Measurements from ENCODE around the gene NCOR1. TPM values are rescaled to one million over a fixed set of nuclear protein-coding genes. Genes with fewer than 3 reads are reported as not detected.
"Not testable (repeated sequence)": the region's sequence is repeated elsewhere in the genome, so short reads cannot be mapped to it uniquely, and the experiment has no call there.

The NCOR1 gene
- total RNA-seq, 4 donors from 2014 or later: 136 to 320 (median 177) TPM

DNA sequence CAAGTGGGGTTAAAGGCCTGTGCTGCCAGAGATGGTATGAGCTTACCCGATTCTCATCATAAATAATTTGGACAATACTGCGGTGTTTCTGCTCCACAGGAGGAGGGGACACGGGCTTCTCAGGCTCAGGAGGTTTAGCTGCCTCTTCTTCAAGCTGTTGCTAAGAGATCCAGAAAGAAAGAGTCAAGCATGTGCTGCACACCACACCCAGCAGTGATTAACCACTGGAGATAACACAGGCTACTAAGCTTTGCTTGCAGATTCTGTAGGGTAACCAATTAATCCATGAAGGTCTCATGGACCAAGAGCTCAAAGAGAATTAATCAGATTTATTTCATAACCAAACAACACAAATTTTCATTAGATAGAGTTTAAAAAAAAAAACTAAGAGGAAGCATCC, 56.6 kb downstream of the NCOR1 start:
- Histone ChIP-seq H3K4me3 (no peak overlapping the region), H3K27ac (no peak overlapping the region), H3K36me3 (peaks cover 35% of the 10 kb centered on the region), H3K27me3 (no peaks in the 10 kb centered on the region), H3K4me1 (peaks cover 2% of the 10 kb centered on the region), H3K9me3 (no peaks in the 10 kb centered on the region)
- TF ChIP-seq POLR2A (IDR thresholded peaks at IDR 0.05): no peak
- no peak for TF ChIP-seq POLR2AphosphoS5 (IDR thresholded peaks at IDR 0.05)
- TF ChIP-seq, protein P1, sequence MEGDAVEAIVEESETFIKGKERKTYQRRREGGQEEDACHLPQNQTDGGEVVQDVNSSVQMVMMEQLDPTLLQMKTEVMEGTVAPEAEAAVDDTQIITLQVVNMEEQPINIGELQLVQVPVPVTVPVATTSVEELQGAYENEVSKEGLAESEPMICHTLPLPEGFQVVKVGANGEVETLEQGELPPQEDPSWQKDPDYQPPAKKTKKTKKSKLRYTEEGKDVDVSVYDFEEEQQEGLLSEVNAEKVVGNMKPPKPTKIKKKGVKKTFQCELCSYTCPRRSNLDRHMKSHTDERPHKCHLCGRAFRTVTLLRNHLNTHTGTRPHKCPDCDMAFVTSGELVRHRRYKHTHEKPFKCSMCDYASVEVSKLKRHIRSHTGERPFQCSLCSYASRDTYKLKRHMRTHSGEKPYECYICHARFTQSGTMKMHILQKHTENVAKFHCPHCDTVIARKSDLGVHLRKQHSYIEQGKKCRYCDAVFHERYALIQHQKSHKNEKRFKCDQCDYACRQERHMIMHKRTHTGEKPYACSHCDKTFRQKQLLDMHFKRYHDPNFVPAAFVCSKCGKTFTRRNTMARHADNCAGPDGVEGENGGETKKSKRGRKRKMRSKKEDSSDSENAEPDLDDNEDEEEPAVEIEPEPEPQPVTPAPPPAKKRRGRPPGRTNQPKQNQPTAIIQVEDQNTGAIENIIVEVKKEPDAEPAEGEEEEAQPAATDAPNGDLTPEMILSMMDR (IDR thresholded peaks at IDR 0.05): no peak
- TF ChIP-seq EP300 (IDR thresholded peaks at IDR 0.05): no peak
- 87% methylated on average over 3 of the region's 3 CpGs for WGBS
- DNase-seq (ENCODE audit: low spot score in 2 of 2): no peak

DNA sequence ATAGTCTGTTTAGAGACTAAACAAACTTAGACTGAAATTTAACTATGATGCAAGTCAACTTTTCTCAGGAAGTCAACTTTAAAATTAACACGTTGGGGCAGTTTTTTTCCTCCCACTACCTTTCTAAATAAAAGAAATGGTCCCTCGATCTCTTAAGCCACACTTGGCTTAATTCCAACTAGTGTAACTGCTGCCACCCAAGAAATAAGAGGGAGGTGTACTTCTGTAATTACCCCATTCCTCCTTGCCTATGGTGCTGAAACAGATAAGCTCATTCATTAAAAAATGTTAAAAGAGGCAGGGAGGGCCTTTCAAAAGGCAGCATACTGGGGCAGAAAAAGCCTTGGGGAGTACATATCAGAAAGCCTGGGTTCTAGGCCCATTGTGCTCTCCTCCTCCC, 59.8 kb downstream of the NCOR1 start:
- no peak for DNase-seq (ENCODE audit: low spot score in 2 of 2)
- Histone ChIP-seq H3K36me3 (peaks cover 56% of the 10 kb centered on the region), H3K27ac (no peak overlapping the region), H3K4me3 (no peak overlapping the region), H3K4me1 (no peaks in the 10 kb centered on the region), H3K9me3 (no peaks in the 10 kb centered on the region), H3K27me3 (no peaks in the 10 kb centered on the region)
- 62% methylated on average over 2 of the region's 2 CpGs for WGBS
- TF ChIP-seq POLR2A (IDR thresholded peaks at IDR 0.05) (no peak), EP300 (IDR thresholded peaks at IDR 0.05) (no peak), POLR2AphosphoS5 (IDR thresholded peaks at IDR 0.05) (no peak)
- TF ChIP-seq, protein P1 (IDR thresholded peaks at IDR 0.05): no peak

DNA sequence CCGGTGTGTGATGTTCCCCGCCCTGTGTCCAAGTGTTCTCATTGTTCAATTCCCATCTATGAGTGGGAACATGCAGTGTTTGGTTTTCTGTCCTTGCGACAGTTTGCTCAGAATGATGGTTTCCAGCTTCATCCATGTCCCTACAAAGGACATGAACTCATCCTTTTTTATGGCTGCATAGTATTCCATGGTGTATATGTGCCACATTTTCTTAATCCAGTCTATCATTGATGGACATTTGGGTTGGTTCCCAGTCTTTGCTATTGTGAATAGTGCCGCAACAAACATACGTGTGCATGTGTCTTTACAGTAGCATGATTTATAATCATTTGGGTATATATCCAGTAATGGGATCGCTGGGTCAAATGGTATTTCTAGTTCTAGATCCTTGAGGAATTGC, 63.0 kb downstream of the NCOR1 start:
- peaks cover 68% of the 10 kb centered on the region for H3K36me3 ChIP-seq
- WGBS: 100% methylated on average over 6 of the region's 6 CpGs

DNA sequence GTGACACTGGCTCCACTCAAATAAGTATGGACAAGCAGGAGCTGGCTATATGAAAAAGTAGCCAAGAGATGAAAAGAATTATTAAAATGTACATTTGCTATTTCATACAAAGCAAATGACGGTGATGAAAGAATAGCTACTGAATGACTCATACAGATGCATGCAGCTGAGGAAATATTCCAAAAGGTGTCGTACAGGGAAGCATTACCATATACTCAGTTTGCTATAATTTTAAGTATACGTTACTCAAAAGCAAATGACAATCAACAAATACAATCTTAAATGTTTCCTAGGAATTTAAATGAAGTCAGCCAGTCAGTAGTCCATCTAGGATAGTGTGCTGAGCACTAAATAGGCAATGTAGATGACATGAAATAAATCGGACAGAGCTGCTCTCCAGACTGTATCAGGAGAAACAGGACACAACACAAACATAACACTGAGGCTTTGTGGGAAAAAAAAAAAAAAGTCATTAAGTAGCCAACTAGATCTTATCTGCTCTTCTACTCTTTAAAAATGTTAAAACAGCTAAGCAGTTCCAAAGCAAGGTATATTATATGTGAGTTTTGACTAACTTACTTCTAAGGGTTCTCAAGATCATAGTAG, 65.0 kb downstream of the NCOR1 start:
- no peaks in the 10 kb centered on the region for H3K4me1 ChIP-seq
- 69% methylated on average over 4 of the region's 4 CpGs for whole genome bisulfite sequencing
- TF ChIP-seq, protein P1 (IDR thresholded peaks at IDR 0.05): no peak
- TF ChIP-seq POLR2AphosphoS5 (IDR thresholded peaks at IDR 0.05) (no peak), POLR2A (IDR thresholded peaks at IDR 0.05) (no peak), EP300 (IDR thresholded peaks at IDR 0.05) (no peak)
- peaks cover 72% of the 10 kb centered on the region for H3K36me3 ChIP-seq
- H3K27me3 ChIP-seq: no peaks in the 10 kb centered on the region
- H3K9me3 ChIP-seq: no peaks in the 10 kb centered on the region
- H3K27ac ChIP-seq: no peak overlapping the region
- DNase-seq (ENCODE audit: low spot score in 2 of 2): no peak
- no peak overlapping the region for H3K4me3 ChIP-seq

More for the DNA sequence above, 63.0 kb downstream of the NCOR1 start:
- H3K9me3 ChIP-seq; H3K27ac ChIP-seq; H3K4me1 ChIP-seq; H3K27me3 ChIP-seq; H3K4me3 ChIP-seq; DNase-seq (ENCODE audit: low spot score in 2 of 2): not testable (repeated sequence)

DNA sequence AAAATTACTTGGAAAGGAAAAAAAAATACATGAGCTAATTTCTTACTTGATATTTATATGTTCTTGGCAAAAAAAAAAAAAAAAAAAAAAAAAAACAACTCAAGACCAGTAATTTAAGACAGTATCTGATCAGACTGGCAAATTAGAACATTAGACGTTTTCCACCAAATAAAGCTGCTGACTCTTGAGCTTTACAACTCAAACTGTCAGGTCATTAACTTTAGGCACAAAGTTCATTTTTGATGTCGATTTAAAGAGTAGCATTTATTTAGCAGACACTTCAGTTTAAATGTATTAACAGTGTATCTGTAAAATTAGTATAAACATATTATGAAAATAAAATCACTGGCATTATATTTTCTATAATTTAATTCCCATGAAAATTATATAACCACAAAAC, 66.7 kb downstream of the NCOR1 start:
- TF ChIP-seq POLR2AphosphoS5 (IDR thresholded peaks at IDR 0.05): no peak
- TF ChIP-seq, protein P1 (IDR thresholded peaks at IDR 0.05): no peak
- TF ChIP-seq EP300 (IDR thresholded peaks at IDR 0.05): no peak
- TF ChIP-seq POLR2A (IDR thresholded peaks at IDR 0.05): no peak
- H3K9me3 ChIP-seq: no peaks in the 10 kb centered on the region
- peaks cover 83% of the 10 kb centered on the region for H3K36me3 ChIP-seq
- H3K4me3 ChIP-seq: no peak overlapping the region
- H3K27ac ChIP-seq: no peak overlapping the region
- whole genome bisulfite sequencing: 94% methylated on average over 2 of the region's 2 CpGs
- no peaks in the 10 kb centered on the region for H3K4me1 ChIP-seq
- no peak for DNase-seq (ENCODE audit: low spot score in 2 of 2)
- no peaks in the 10 kb centered on the region for H3K27me3 ChIP-seq

DNA sequence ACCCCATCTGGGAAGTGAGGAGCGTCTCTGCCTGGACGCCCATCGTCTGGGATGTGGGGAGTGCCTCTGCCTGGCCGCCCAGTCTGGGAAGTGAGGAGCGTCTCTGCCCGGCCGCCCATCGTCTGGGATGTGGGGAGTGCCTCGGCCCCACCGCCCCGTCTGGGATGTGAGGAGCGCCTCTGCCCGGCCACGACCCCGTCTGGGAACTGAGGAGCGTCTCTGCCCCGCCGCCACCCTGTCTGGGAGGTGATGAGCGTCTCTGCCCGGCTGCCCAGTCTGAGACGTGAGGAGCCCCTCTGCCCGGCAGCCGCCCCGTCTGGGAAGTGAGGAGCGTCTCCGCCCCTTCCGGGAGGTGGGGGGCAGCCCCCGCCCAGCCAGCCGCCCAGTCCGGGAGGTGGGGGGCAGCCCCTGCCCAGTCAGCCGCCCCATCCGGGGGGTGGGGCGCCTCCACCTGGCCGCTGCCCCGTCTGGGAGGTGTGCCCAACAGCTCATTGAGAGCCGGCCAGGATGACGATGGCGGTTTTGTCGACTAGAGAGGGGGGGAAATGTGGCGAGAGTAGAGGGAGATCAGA, 69.9 kb downstream of the NCOR1 start:
- not testable (repeated sequence) for H3K4me1 ChIP-seq; H3K9me3 ChIP-seq; H3K4me3 ChIP-seq; H3K27ac ChIP-seq; DNase-seq (ENCODE audit: low spot score in 2 of 2); H3K27me3 ChIP-seq
- peaks cover 78% of the 10 kb centered on the region for H3K36me3 ChIP-seq
- 93% methylated on average over 12 of the region's 40 CpGs for WGBS
